Bronchial epithelial cell (primary cell): ENCODE data around the gene KRT5. TPM values are rescaled to one million over a fixed set of nuclear protein-coding genes. Genes with fewer than 3 reads are reported as not detected.
"Not testable (repeated sequence)": the region's sequence is repeated elsewhere in the genome, so short reads cannot be mapped to it uniquely, and the experiment has no call there.

ENCODE experiments used
- DNase-seq: peaks from one replicate; pipeline ENCODE4 v3.0.0-alpha.2; 2010; ENCODE audit warnings: low read depth
- FAIRE-seq: peaks from 2 replicates; lab custom pipeline; 2011; peaks lifted over from hg19 to GRCh38; lab: Jason Lieb, UNC
- H3K27me3 ChIP-seq: 2 replicates; pipeline ENCODE4 v1.5.1; 2011; ENCODE audit warnings: low read length; ENCODE audit not compliant: control insufficient read depth, insufficient read depth
- H3K36me3 ChIP-seq: 2 replicates; pipeline ENCODE4 v1.5.1; 2011; ENCODE audit warnings: low read length; ENCODE audit not compliant: control insufficient read depth, insufficient read depth
- H3K4me3 ChIP-seq: 2 replicates; pipeline ENCODE4 v1.5.1; 2011; ENCODE audit warnings: mild to moderate bottlenecking, low read depth, low read length, control low read depth
- total RNA-seq: library from RNA; depleted of rRNA; stranded (reverse); fragments of >200 nt; gene quantifications from 2 replicates; pipeline ENCODE4 v1.2.1, GENCODE V29; 2014
- TF ChIP-seq, protein P1 (sequence below): IDR thresholded peaks from 2 replicates; pipeline ENCODE4 v1.5.1; 2011; ENCODE audit warnings: mild to moderate bottlenecking, moderate library complexity, low read length, control low read depth, inconsistent platforms; ENCODE audit not compliant: insufficient read depth, severe bottlenecking

KRT5 gene
- total RNA-seq, 1 donor from 2014 or later: 6,770 TPM

DNA sequence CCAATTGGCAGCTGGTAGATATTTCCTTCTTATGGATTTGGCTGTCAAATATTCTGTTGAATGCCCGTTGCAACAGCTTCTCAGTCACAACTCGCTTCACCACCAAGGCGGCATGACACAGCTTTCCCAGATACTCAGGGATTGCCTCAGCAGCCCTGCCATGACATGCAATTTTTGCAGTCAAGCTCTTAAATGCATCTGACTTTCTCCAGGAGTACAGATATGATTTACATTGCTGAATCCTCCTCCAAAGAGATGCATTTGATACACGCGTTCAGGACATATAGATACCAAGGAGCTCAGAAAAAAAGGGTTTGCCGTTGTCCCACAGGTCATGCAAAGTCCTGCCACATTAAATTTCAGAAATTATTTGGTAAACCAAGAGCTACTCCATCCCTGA lies 6.5 kb downstream of the KRT5 start:
- TF ChIP-seq, protein P1, sequence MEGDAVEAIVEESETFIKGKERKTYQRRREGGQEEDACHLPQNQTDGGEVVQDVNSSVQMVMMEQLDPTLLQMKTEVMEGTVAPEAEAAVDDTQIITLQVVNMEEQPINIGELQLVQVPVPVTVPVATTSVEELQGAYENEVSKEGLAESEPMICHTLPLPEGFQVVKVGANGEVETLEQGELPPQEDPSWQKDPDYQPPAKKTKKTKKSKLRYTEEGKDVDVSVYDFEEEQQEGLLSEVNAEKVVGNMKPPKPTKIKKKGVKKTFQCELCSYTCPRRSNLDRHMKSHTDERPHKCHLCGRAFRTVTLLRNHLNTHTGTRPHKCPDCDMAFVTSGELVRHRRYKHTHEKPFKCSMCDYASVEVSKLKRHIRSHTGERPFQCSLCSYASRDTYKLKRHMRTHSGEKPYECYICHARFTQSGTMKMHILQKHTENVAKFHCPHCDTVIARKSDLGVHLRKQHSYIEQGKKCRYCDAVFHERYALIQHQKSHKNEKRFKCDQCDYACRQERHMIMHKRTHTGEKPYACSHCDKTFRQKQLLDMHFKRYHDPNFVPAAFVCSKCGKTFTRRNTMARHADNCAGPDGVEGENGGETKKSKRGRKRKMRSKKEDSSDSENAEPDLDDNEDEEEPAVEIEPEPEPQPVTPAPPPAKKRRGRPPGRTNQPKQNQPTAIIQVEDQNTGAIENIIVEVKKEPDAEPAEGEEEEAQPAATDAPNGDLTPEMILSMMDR: no peak
- Histone ChIP-seq H3K27me3 (no peaks in the 10 kb centered on the region), H3K36me3 (peaks cover 16% of the 10 kb centered on the region), H3K4me3 (no peak overlapping the region)
- DNase-seq (peak; percentile 94), FAIRE-seq (peak; percentile 60)

DNA sequence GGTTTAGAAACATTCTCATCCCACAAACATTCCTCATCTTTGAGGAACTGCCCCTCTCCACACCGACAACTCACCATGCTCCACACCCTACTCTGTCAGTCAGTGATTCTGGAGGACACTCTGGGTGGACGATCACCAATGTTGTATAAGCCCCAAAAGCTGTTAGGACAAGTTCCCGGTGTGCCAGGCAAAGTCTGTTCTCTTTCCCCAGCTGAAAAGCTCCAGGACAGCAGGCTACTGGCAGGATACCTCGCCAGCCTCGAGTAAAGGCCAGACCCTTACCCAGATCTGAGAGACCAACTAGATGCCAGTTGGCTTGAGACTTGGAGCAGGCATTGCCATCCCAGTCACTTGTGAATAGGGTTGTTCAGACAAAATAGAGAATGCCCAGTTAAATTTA lies 12.0 kb downstream of the KRT5 start:
- H3K27me3 ChIP-seq: no peaks in the 10 kb centered on the region
- peak; percentile 77 for FAIRE-seq
- no peak for DNase-seq
- TF ChIP-seq, protein P1: no peak
- H3K4me3 ChIP-seq: no peak overlapping the region
- no peaks in the 10 kb centered on the region for H3K36me3 ChIP-seq

DNA sequence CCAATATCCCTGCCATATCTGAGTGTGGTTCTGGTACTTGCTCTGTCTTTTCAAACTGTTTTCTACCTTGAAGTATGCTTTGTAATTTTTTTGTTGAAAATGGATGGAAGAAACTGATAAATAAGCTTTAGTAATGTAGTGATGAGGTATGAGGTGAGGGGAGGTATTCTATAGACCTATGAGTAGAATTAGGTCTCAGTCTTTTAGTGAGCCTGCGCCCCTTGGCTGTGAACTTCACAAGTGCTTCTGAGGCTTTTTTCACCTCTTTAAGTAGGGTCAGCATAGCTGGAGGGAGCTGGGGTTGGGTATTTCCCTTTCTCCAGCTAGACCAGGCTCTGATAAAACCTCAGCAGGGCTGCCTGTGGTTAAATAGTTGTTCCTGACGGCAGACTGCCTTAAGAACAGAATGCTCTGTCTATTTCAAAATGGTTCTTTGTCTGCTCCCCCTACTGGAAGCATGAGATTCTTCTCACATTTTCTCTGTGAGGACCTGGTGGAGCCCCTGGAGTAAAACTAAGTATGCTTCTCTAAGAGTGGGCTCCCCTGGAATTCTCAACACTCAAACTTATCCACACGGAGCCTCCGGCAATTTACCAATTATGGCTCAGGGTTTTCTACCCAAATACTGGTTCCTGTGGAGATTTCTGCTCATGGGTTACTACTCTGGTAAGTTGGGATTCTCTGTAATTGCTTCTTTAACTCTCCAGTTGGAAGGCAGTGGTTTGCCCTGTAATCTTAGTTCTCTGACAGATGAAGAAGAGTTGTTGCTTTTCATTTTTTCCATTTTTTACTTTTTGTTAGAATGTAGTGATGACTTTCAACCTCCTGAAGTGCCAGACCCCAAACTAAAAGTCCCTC lies 13.1 kb downstream of the KRT5 start:
- TF ChIP-seq, protein P1: peak; percentile 68
- DNase-seq (peak; percentile 73), FAIRE-seq (no peak)
- H3K36me3 ChIP-seq: no peaks in the 10 kb centered on the region
- no peak overlapping the region for H3K4me3 ChIP-seq
- H3K27me3 ChIP-seq: no peaks in the 10 kb centered on the region

DNA sequence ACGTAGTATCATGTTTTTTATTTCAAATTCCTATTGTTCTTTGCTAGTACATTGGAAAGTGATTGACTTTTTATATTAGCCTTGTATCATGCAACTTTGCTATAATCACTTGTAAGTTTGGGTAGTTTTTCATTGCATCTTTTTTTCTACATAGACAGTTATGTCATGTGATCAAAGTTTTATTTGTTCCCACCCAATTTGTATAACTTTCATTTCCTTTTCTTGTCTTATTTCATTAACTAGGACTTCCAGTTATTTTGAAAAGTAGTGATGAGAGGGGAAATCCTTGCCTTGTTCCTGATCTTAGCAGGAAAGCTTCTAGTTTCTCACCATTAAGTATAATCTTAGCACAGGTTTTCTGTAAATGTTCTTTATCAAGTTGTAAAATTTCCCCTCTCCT lies 17.3 kb downstream of the KRT5 start:
- Histone ChIP-seq H3K4me3 (no peak overlapping the region), H3K27me3 (no peaks in the 10 kb centered on the region), H3K36me3 (no peaks in the 10 kb centered on the region)
- no peak for FAIRE-seq
- TF ChIP-seq, protein P1: no peak
- DNase-seq: no peak

DNA sequence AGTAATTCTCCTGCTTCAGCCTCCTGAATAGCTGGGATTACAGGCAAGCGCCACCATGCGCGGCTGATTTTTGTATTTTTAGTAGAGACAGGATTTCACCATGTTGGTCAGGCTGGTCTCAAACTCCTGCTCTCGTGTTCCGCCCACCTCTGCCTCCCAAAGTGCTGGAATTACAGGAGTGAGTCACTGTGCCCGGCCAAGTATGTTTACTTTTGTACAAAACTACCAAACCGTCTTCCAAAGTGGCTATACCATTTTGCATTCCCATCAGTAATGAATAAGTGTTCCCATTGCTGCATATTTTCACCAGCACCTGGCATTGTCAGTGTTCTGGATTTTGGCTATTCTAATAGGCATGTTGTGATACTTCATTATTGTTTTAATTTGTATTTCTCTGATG lies 18.7 kb downstream of the KRT5 start:
- TF ChIP-seq, protein P1: no peak
- peak; percentile 58 for DNase-seq
- H3K27me3 ChIP-seq: no peaks in the 10 kb centered on the region
- H3K4me3 ChIP-seq: no peak overlapping the region
- no peak for FAIRE-seq
- no peaks in the 10 kb centered on the region for H3K36me3 ChIP-seq

DNA sequence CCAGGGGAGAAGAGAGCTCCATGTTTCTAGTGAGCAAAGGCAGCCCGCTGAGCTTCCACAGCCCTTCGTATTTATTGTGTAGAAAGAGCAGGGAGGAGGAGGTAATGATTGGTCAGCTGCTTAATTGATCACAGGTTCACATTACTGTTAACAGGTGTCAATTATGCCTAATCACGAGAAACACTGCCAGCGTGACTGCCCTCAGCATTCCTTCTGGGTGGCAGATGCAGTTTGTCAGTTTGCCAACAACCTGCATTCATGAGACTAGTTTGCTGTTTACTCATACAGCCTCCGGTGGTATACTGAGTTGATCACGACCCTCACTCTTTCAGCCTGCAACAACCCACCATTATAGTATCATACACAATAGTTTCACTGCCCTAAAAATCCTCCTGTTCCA lies 19.6 kb downstream of the KRT5 start:
- FAIRE-seq, H3K4me3 ChIP-seq, H3K27me3 ChIP-seq, DNase-seq, H3K36me3 ChIP-seq: not testable (repeated sequence)
